Neutrophil (primary cell): ENCODE data around the gene PDE5A.

Source experiments
- H3K27ac ChIP-seq: fragments of 200-600 bp; sonication (generic); 2 replicates; pipeline ENCODE4 v1.5.1; 2016; ENCODE audit warnings: mild to moderate bottlenecking, moderate library complexity
- H3K27me3 ChIP-seq: fragments of 200-600 bp; sonication (generic); 2 replicates; pipeline ENCODE4 v1.6.0; 2016; ENCODE audit warnings: mild to moderate bottlenecking
- H3K36me3 ChIP-seq: fragments of 200-600 bp; sonication (generic); 2 replicates; pipeline ENCODE4 v1.5.1; 2017
- H3K4me1 ChIP-seq, 2 experiments: fragments of 200-600 bp in 1 of 2; sonication (generic) in 1 of 2; 1 replicate in 1 of 2; 2 replicates in 1 of 2; pipeline versions ENCODE4 v1.5.1 to v1.6.1; 2013 to 2016; ENCODE audit warnings: low read depth in 1 of 2, low read length in 1 of 2, mild to moderate bottlenecking in 1 of 2, moderate library complexity in 1 of 2; ENCODE audit not compliant: control insufficient read depth in 1 of 2, insufficient read depth in 1 of 2
- H3K4me3 ChIP-seq, 2 experiments: fragments of 200-600 bp in 1 of 2; sonication (generic) in 1 of 2; 1 replicate in 1 of 2; 2 replicates in 1 of 2; pipeline ENCODE4 v1.5.1; 2013 to 2016; ENCODE audit warnings: low read depth in 1 of 2, low read length in 1 of 2, mild to moderate bottlenecking in 1 of 2, moderate library complexity in 1 of 2
- H3K9me3 ChIP-seq: fragments of 200-600 bp; sonication (generic); 2 replicates; pipeline ENCODE4 v1.5.1; 2016
- TF ChIP-seq, protein P1 (sequence below): fragments of 200-600 bp; sonication (generic); IDR thresholded peaks from 2 replicates; pipeline ENCODE4 v1.5.1; 2016; ENCODE audit warnings: antibody characterized with exemption

The PDE5A gene

DNA sequence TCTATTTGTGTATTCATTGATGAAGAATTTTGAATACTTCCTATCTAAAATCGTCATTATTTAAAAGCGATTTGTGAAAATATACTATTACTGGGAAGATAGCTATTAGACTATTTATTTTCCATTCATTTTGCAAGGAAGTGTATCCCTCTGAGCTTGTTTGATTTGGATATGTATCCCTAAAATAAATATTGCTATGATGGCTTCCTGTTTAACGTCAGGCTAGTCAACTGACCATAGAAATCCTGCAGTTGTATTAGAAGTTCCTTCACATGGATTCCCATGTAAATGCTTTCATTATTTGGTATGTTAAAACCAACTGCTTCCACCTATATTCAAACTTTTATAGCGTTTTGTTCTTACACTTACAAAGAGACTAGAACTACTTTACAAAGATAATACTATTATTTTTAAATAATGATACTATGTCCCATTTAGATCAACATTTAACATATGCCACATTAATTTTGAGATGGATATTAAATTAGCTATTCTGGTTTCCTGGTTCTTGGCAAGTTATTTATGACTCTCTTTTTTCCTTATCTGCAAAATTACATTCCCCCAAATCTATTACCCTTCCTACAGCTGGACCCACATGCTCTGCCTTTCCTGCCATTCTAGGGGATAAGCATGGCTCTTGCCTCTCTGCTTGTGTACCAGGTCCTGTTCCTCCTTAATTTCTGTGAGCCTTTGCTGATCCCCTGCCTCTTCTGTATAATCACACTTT is 26.7 kb upstream of the PDE5A start:
- TF ChIP-seq, protein P1, sequence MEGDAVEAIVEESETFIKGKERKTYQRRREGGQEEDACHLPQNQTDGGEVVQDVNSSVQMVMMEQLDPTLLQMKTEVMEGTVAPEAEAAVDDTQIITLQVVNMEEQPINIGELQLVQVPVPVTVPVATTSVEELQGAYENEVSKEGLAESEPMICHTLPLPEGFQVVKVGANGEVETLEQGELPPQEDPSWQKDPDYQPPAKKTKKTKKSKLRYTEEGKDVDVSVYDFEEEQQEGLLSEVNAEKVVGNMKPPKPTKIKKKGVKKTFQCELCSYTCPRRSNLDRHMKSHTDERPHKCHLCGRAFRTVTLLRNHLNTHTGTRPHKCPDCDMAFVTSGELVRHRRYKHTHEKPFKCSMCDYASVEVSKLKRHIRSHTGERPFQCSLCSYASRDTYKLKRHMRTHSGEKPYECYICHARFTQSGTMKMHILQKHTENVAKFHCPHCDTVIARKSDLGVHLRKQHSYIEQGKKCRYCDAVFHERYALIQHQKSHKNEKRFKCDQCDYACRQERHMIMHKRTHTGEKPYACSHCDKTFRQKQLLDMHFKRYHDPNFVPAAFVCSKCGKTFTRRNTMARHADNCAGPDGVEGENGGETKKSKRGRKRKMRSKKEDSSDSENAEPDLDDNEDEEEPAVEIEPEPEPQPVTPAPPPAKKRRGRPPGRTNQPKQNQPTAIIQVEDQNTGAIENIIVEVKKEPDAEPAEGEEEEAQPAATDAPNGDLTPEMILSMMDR = no peak
- no peaks in the 10 kb centered on the region for H3K4me1 ChIP-seq
- no peaks in the 10 kb centered on the region for H3K27me3 ChIP-seq
- no peak overlapping the region for H3K27ac ChIP-seq
- H3K9me3 ChIP-seq = no peaks in the 10 kb centered on the region
- H3K36me3 ChIP-seq = no peaks in the 10 kb centered on the region
- H3K4me3 ChIP-seq = no peak overlapping the region

- TF ChIP-seq, protein P1 = no peak
- H3K4me3 ChIP-seq = no peak overlapping the region
- no peaks in the 10 kb centered on the region for H3K27me3 ChIP-seq
- no peaks in the 10 kb centered on the region for H3K4me1 ChIP-seq
- H3K27ac ChIP-seq = no peak overlapping the region
- H3K9me3 ChIP-seq = no peaks in the 10 kb centered on the region
- H3K36me3 ChIP-seq = no peaks in the 10 kb centered on the region
Measured at GRCh38 chr4:119653990-119654389, 25.4 kb upstream of the PDE5A start.

- Histone ChIP-seq H3K36me3 (no peaks in the 10 kb centered on the region), H3K4me3 (no peak overlapping the region), H3K4me1 (no peaks in the 10 kb centered on the region), H3K9me3 (no peaks in the 10 kb centered on the region), H3K27me3 (no peaks in the 10 kb centered on the region), H3K27ac (no peak overlapping the region)
- TF ChIP-seq, protein P1 = no peak
Measured at GRCh38 chr4:119652998-119653397, 24.4 kb upstream of the PDE5A start.

GRCh38 chr4:119648398-119648797 is 19.8 kb upstream of the PDE5A start:
- no peaks in the 10 kb centered on the region for H3K36me3 ChIP-seq
- TF ChIP-seq, protein P1 = no peak
- no peaks in the 10 kb centered on the region for H3K4me1 ChIP-seq
- H3K9me3 ChIP-seq = no peaks in the 10 kb centered on the region
- H3K4me3 ChIP-seq = no peak overlapping the region
- no peak overlapping the region for H3K27ac ChIP-seq
- no peaks in the 10 kb centered on the region for H3K27me3 ChIP-seq

DNA sequence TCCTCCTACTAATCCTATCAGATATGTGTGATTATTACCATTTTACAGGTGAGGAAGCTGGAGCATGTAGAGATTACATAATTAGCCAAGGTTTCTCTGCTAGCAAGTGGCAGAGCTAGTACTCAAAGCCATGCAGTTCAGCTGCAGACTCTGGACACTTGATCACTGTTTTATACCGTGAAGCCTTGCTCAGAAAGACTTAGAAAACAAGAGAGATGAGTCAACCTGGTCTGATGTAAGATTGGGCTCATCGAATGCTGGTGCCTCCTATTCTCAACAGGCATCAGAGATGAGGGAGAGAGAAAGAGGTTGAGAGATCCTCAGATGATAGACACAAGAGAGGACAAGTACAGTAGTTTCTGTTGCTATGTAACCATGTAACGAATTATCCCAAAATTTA is 19.0 kb upstream of the PDE5A start:
- Histone ChIP-seq H3K4me3 (no peak overlapping the region), H3K9me3 (no peaks in the 10 kb centered on the region), H3K36me3 (no peaks in the 10 kb centered on the region), H3K27me3 (no peaks in the 10 kb centered on the region), H3K27ac (no peak overlapping the region), H3K4me1 (no peaks in the 10 kb centered on the region)
- TF ChIP-seq, protein P1 = no peak
